Left cardiac atrium (tissue), 4 donors: Measurements from ENCODE around the gene NUTM1. TPM values are rescaled to one million over a fixed set of nuclear protein-coding genes. Genes with fewer than 3 reads are reported as not detected.
"Not testable (repeated sequence)": the region's sequence is repeated elsewhere in the genome, so short reads cannot be mapped to it uniquely, and the experiment has no call there.

Experiments used
- ATAC-seq, 2 donors: fragments of 200-7000 bp; cut with Tn5 transposase; one replicate each; pipeline ENCODE4 v1.9.1; 2020; ENCODE audit warnings: mild to moderate bottlenecking in 2 of 2, moderate library complexity in 2 of 2
- DNase-seq: peaks from one replicate; pipeline ENCODE4 v3.0.0-alpha.2; 2020
- intact Hi-C, 2 donors: fragments of 100-400 bp; cut with DNase I; formaldehyde crosslinking; loops; one replicate each; pipeline versions ENCODE4 v1.14.1 to v1.15.1; 2022 to 2023
- microRNA-seq, 2 donors: library from miRNA; unstranded; fragments of <30 nt; microRNA quantifications; one replicate each; pipeline ENCODE4 v1.2.0, GENCODE V29; 2020
- total RNA-seq, 2 donors: library from RNA; stranded (reverse); fragmentation: NEBNext Ultra II Directional; extraction: Animal tissue kit (Norgen Biotek cat#: 25700); gene quantifications; one replicate each; pipeline ENCODE4 v1.2.1, GENCODE V29; 2021
- donor health status: DM: no; HTN: yes; CAD: no.
- donor health status: DM: no; HTN: yes; CAD: no; lungs with severe emphysema.
- donor health status: DM: yes; HTN: yes; CAD: no.
- donor health status: Dilated cardiomyopathy.

The NUTM1 gene
- total RNA-seq, 2 donors from 2014 or later, result not detected

DNA sequence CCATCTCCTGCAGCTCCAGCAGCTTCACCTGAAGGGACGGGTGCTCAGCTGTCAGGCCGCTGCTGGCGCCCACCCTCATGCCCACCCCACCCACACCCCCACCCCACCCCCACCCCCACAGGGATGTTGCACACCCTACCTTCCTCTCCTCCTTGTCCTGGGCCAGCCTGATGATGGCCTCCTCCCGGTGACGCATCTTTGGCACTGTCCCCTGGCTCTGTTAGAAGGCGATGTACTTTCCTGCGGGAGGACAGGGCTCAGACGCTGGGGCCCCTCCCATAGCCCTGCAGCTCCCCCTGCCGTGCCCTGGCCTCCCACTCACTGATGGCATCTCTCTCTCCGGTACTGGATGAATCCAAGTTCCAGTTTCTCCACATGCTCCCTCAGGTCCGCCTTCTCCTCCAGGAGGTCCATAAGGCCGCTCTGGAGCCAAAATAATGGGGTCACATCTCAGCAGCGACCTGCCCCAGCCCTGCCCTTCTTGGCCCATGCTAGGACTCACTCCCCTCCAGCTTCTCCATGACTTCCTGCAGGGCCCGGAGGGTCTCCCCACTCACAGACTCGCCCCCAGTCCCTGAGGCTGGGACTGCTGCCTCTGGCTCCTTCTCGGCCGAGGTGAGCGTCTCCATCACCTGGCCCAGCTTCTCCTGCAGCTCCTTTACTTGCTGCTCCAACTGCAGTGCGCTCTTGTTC, 38.9 kb downstream of the NUTM1 start:
- intact Hi-C loops, DNase-seq: not testable (repeated sequence)
- peak; percentile 15 to 65 for ATAC-seq

DNA sequence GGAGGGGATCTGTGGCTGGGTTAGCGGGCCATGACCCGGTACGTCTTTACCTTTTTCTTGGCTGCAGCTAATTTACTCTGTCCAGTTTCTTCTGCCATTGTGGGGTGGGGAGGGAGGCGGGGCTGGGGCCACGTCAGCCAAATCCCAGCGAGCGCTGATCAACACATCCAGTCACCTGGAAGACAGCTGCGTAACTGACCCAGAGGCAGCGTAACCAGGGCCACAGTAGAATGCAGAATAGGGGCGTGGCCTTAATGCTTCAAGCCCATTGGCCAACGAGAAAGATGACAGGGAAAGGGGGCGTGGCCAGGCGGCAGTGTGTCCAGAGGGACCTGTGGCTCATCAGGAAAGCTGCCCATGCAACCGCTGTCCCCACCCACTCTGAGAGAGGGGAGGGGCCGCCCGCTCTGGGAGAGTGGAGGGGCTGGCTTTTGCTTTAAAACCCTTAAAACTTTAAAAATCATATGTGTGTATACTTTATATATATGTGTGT, 46.5 kb downstream of the NUTM1 start:
- ATAC-seq, DNase-seq, intact Hi-C loops: not testable (repeated sequence)

DNA sequence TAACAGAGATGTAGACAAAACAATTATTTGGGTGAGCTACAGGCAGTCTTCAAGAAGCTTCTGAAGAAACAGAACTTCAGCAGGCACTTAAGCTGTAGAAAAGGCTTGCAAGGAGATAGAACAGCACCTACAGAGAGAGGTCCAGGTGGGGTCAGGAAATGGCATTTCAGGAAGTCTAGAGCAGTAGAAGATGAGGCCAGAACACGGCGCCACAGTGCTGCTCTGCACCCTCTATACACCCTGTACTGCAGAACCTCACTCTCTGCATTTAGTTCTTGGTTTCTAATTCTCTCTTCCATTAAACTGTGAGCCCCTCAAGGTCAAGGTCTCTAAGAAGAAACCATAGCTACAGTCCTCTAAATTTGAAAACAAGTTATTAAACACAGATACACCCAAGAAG, 49.9 kb downstream of the NUTM1 start:
- DNase-seq, intact Hi-C loops, ATAC-seq: not testable (repeated sequence)

DNA sequence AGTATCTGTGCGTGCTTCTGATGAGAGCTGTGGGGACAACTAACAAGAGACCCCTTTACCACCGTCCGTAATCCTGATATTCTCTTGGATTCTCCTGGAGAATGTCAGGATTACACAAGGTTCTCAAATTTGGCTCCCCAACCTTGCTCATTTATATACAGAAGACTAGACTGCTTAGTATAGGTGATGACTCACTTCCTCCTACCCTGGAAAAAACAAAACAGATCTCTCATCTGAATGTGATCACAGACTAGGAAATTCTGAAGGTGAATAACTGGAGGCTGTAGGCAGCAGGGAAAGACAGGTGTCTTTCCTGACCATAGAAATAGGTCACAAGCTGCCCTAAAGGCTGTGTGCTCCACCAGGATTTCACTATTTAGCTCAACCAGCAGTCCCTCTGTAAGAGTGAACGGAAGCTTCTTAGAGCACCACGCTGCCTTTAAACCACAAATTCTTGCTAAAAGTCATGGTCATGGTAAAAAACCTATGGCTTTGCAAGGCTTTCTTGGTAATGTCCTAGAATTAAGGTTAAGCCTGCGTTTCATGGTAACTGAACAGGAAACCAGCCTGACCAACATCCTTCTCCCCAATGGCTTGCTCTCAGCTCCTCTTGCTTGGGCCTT, 54.6 kb downstream of the NUTM1 start:
- ATAC-seq, intact Hi-C loops: not testable (repeated sequence)

GRCh38 chr15:34403160-34403598, 60.1 kb downstream of the NUTM1 start:
- intact Hi-C loops, ATAC-seq, DNase-seq: not testable (repeated sequence)

More for the DNA sequence above, 54.6 kb downstream of the NUTM1 start:
- not testable (repeated sequence) for DNase-seq

DNA sequence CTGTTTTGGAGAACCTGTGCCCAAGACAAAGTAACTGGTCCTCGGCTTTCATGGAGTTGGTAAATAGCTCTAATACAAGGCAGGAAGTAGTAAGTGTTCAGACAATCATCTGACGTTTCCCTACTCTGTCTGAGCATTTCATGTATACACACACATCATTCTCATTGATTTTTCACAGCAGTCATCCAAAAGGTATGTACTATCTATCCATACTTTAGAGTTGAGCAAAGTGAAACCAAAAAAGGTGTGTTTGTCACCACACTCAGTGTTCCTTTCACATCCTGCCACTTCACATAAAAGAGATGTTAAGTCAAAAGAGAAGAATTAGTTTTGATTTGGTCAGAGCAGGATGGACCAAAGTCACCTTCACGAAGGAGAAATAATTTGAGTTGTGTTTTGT, 60.8 kb downstream of the NUTM1 start:
- intact Hi-C loops, DNase-seq, ATAC-seq: not testable (repeated sequence)

Small RNA genes lying within 50 kb of the gene (microRNA-seq; reads per million reads assigned to microRNA genes)
- gene MIR1233-1, result 0 reads per million in 2 donors

Other genes starting within 250 kb of the NUTM1 start
- gene EMC7, start 241.5 kb upstream of the NUTM1 start, total RNA-seq, result 10 to 100 TPM; 63.9 to 88.7 TPM
- 1 to 10 TPM; 1.9 to 2.2 TPM for gene PGBD4, start 241.2 kb upstream of the NUTM1 start, total RNA-seq
- gene KATNBL1, start 133.2 kb upstream of the NUTM1 start, total RNA-seq, result 10 to 100 TPM; 18.9 to 24.8 TPM
- gene EMC4, start 118.3 kb upstream of the NUTM1 start, total RNA-seq, result 10 to 100 TPM; 76.1 to 83.5 TPM
- 10 to 100 TPM; 16.0 to 19.6 TPM for gene SLC12A6, start 5.5 kb upstream of the NUTM1 start, total RNA-seq
- 100 to 1,000 TPM; 109 to 117 TPM for gene NOP10, start 179 bp upstream of the NUTM1 start, total RNA-seq
- gene LPCAT4, start 23.9 kb downstream of the NUTM1 start, total RNA-seq, result 10 to 100 TPM; 31.3 to 43.7 TPM
- 10 to 100 TPM; 21.8 to 23.2 TPM for gene GOLGA8A, start 94.5 kb downstream of the NUTM1 start, total RNA-seq
- gene GOLGA8B, start 240.3 kb downstream of the NUTM1 start, total RNA-seq, result 10 to 100 TPM; 14.5 to 32.4 TPM